Astrocyte (in vitro differentiated cells and primary cell): ENCODE results near the gene ITPKB. TPM values are rescaled to one million over a fixed set of nuclear protein-coding genes. Genes with fewer than 3 reads are reported as not detected.

Experiments
- DNase-seq: peaks from one replicate; pipeline ENCODE4 v3.0.0-alpha.2; 2010; ENCODE audit warnings: low read depth
- FAIRE-seq: peaks from 2 replicates; lab custom pipeline; 2011; peaks lifted over from hg19 to GRCh38; lab: Jason Lieb, UNC
- H2AFZ ChIP-seq: 2 replicates; pipeline ENCODE4 v1.6.0; 2012; ENCODE audit warnings: low read depth, low read length, inconsistent platforms
- H3K27ac ChIP-seq: 2 replicates; pipeline ENCODE4 v1.5.1; 2011; ENCODE audit warnings: low read depth, low read length, inconsistent platforms
- H3K27me3 ChIP-seq: 2 replicates; pipeline ENCODE4 v1.6.0; 2011; ENCODE audit warnings: low read length, inconsistent platforms; ENCODE audit not compliant: insufficient read depth
- H3K36me3 ChIP-seq: 2 replicates; pipeline ENCODE4 v1.5.1; 2011; ENCODE audit warnings: low read length, inconsistent platforms; ENCODE audit not compliant: insufficient read depth
- H3K4me1 ChIP-seq: 2 replicates; pipeline ENCODE4 v1.5.1; 2011; ENCODE audit warnings: low read length, inconsistent platforms; ENCODE audit not compliant: insufficient read depth
- H3K4me2 ChIP-seq: 2 replicates; pipeline ENCODE4 v1.6.0; 2012; ENCODE audit warnings: low read length, inconsistent platforms
- H3K4me3 ChIP-seq: 2 replicates; pipeline ENCODE4 v1.5.1; 2011; ENCODE audit warnings: low read depth, mild to moderate bottlenecking, low read length, inconsistent platforms; ENCODE audit not compliant: insufficient read depth
- H3K79me2 ChIP-seq: 2 replicates; pipeline ENCODE4 v1.6.0; 2012; ENCODE audit warnings: mild to moderate bottlenecking, low read length, inconsistent platforms; ENCODE audit not compliant: insufficient read depth
- H3K9ac ChIP-seq: 2 replicates; pipeline ENCODE4 v1.6.0; 2012; ENCODE audit warnings: mild to moderate bottlenecking, low read length, inconsistent platforms
- H3K9me3 ChIP-seq: 2 replicates; pipeline ENCODE4 v1.5.1; 2012; ENCODE audit warnings: low read depth, mild to moderate bottlenecking, low read length, inconsistent platforms; ENCODE audit not compliant: insufficient read depth
- H4K20me1 ChIP-seq: 2 replicates; pipeline ENCODE4 v1.6.0; 2012; ENCODE audit warnings: low read length, inconsistent platforms; ENCODE audit not compliant: insufficient read depth
- H3K27ac Mint-ChIP-seq: one replicate; pipeline ENCODE4 v1.8.0; 2021; ENCODE audit warnings: mild to moderate bottlenecking, mixed read lengths; ENCODE audit not compliant: unreplicated experiment
- H3K27me3 Mint-ChIP-seq: one replicate; pipeline ENCODE4 v1.8.0; 2021; ENCODE audit warnings: low read depth, mixed read lengths; ENCODE audit not compliant: unreplicated experiment
- H3K36me3 Mint-ChIP-seq: one replicate; pipeline ENCODE4 v1.8.0; 2021; ENCODE audit warnings: low read depth, mixed read lengths; ENCODE audit not compliant: unreplicated experiment
- H3K4me1 Mint-ChIP-seq: one replicate; pipeline ENCODE4 v1.8.0; 2021; ENCODE audit warnings: low read depth, mixed read lengths; ENCODE audit not compliant: unreplicated experiment
- H3K4me3 Mint-ChIP-seq: one replicate; pipeline ENCODE4 v1.8.0; 2021; ENCODE audit warnings: mild to moderate bottlenecking, moderate library complexity, mixed read lengths; ENCODE audit not compliant: unreplicated experiment
- H3K9me3 Mint-ChIP-seq: one replicate; pipeline ENCODE4 v1.8.0; 2021; ENCODE audit warnings: mild to moderate bottlenecking, mixed read lengths; ENCODE audit not compliant: unreplicated experiment
- CTCF ChIP-seq: IDR thresholded peaks from 2 replicates; pipeline ENCODE4 v1.5.1; 2011; ENCODE audit warnings: low read depth, mild to moderate bottlenecking, inconsistent platforms, low read length, moderate library complexity; ENCODE audit not compliant: insufficient read depth
- EZH2 ChIP-seq: IDR thresholded peaks from 2 replicates; pipeline ENCODE4 v1.6.1; 2012; ENCODE audit warnings: mild to moderate bottlenecking, low read length, inconsistent platforms; ENCODE audit not compliant: insufficient read depth
- total RNA-seq: library from RNA; stranded (reverse); gene quantifications from 2 replicates; pipeline ENCODE4 v1.2.1, GENCODE V29; 2021

Gene ITPKB
- total RNA-seq, 1 donor from 2014 or later: 10.5 TPM

GRCh38 chr1:226719596-226720387 is 19.3 kb downstream of the ITPKB start:
- Histone ChIP-seq H3K4me2 (no peak overlapping the region), H3K27ac (no peak overlapping the region), H2AFZ (no peak overlapping the region), H3K4me3 (no peak overlapping the region), H3K36me3 (no peaks in the 10 kb centered on the region), H4K20me1 (peaks cover 20% of the 10 kb centered on the region), H3K9me3 (no peaks in the 10 kb centered on the region), H3K27me3 (no peaks in the 10 kb centered on the region), H3K9ac (no peak overlapping the region), H3K4me1 (peaks cover 12% of the 10 kb centered on the region), H3K79me2 (no peaks in the 10 kb centered on the region)
- DNase-seq: no peak
- no peak for TF ChIP-seq EZH2
- TF ChIP-seq CTCF: no peak
- no peaks in the 10 kb centered on the region for H3K27me3 Mint-ChIP-seq
- H3K4me3 Mint-ChIP-seq: no peak overlapping the region
- no peak for FAIRE-seq
- no peak overlapping the region for H3K27ac Mint-ChIP-seq
- H3K4me1 Mint-ChIP-seq: peaks cover 25% of the 10 kb centered on the region
- no peaks in the 10 kb centered on the region for H3K9me3 Mint-ChIP-seq
- H3K36me3 Mint-ChIP-seq: no peaks in the 10 kb centered on the region

DNA sequence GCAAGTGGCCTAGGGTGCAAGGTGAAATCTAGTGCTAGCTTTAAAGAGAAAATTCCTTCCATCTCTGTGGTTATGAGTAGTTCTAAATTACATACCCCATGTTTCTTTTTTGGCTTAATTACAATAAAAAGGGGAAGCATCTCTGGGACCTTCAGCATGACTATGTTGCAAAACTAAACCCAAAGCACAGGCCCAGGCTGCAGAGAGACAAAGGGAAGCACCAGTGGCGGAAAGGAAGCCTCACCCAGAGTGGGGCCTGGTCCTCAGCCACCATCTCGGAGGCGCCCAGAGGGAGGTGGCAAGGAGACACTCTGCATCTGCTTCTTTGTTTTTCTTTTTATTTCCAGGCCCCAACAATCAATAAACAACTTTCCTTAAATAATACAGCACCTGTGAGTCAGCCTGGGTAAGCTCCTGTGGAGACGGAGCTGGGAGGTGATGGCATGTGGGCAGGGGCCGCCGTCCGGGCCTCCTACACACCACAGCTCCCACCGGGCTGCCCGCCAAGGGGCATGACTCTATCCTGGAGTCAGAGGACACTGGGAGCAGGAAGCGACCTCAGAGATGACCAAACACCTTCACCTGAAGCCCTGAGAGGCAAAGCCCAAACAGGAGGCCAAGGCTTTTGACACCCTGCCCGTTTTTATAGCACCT is 21.7 kb downstream of the ITPKB start:
- Mint-ChIP-seq H3K27me3 (no peaks in the 10 kb centered on the region), H3K36me3 (peaks cover 5% of the 10 kb centered on the region), H3K9me3 (no peaks in the 10 kb centered on the region), H3K27ac (no peak overlapping the region), H3K4me3 (no peak overlapping the region), H3K4me1 (peaks cover 25% of the 10 kb centered on the region)
- FAIRE-seq: no peak
- H3K27ac ChIP-seq: no peak overlapping the region
- no peak for TF ChIP-seq EZH2
- TF ChIP-seq CTCF: no peak
- H3K79me2 ChIP-seq: no peaks in the 10 kb centered on the region
- no peak for DNase-seq
- H3K9me3 ChIP-seq: no peaks in the 10 kb centered on the region
- peak overlapping the region; percentile 29 for H3K4me2 ChIP-seq
- H3K4me1 ChIP-seq: peaks cover 8% of the 10 kb centered on the region
- H3K36me3 ChIP-seq: no peaks in the 10 kb centered on the region
- H2AFZ ChIP-seq: no peak overlapping the region
- no peak overlapping the region for H3K9ac ChIP-seq
- peaks cover 4% of the 10 kb centered on the region for H4K20me1 ChIP-seq
- H3K27me3 ChIP-seq: no peaks in the 10 kb centered on the region
- no peak overlapping the region for H3K4me3 ChIP-seq

GRCh38 chr1:226716577-226716976 is 22.5 kb downstream of the ITPKB start:
- no peak overlapping the region for H3K4me3 ChIP-seq
- FAIRE-seq (no peak), DNase-seq (no peak)
- H3K27ac Mint-ChIP-seq: no peak overlapping the region
- H3K4me1 ChIP-seq: peaks cover 8% of the 10 kb centered on the region
- H3K4me3 Mint-ChIP-seq: no peak overlapping the region
- H2AFZ ChIP-seq: no peak overlapping the region
- H3K36me3 ChIP-seq: no peaks in the 10 kb centered on the region
- no peaks in the 10 kb centered on the region for H3K27me3 Mint-ChIP-seq
- H4K20me1 ChIP-seq: peaks cover under 1% of the 10 kb centered on the region
- peaks cover 5% of the 10 kb centered on the region for H3K36me3 Mint-ChIP-seq
- H3K4me1 Mint-ChIP-seq: peaks cover 23% of the 10 kb centered on the region
- no peak for TF ChIP-seq CTCF
- H3K4me2 ChIP-seq: no peak overlapping the region
- H3K9ac ChIP-seq: no peak overlapping the region
- no peaks in the 10 kb centered on the region for H3K79me2 ChIP-seq
- no peaks in the 10 kb centered on the region for H3K9me3 ChIP-seq
- H3K27me3 ChIP-seq: no peaks in the 10 kb centered on the region
- H3K27ac ChIP-seq: no peak overlapping the region
- H3K9me3 Mint-ChIP-seq: no peaks in the 10 kb centered on the region
